ENCODE measurements around the gene PEX19.

Gene PEX19

GRCh38 chr1:160315359-160315758, 30.4 kb upstream of the PEX19 start:
- TF ChIP-seq, protein P1, sequence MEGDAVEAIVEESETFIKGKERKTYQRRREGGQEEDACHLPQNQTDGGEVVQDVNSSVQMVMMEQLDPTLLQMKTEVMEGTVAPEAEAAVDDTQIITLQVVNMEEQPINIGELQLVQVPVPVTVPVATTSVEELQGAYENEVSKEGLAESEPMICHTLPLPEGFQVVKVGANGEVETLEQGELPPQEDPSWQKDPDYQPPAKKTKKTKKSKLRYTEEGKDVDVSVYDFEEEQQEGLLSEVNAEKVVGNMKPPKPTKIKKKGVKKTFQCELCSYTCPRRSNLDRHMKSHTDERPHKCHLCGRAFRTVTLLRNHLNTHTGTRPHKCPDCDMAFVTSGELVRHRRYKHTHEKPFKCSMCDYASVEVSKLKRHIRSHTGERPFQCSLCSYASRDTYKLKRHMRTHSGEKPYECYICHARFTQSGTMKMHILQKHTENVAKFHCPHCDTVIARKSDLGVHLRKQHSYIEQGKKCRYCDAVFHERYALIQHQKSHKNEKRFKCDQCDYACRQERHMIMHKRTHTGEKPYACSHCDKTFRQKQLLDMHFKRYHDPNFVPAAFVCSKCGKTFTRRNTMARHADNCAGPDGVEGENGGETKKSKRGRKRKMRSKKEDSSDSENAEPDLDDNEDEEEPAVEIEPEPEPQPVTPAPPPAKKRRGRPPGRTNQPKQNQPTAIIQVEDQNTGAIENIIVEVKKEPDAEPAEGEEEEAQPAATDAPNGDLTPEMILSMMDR (IDR thresholded peaks at IDR 0.05; ENCODE audit: extremely low read depth, missing control alignments), result no peak
- no peak for DNase-seq (ENCODE audit: low spot score)

DNA sequence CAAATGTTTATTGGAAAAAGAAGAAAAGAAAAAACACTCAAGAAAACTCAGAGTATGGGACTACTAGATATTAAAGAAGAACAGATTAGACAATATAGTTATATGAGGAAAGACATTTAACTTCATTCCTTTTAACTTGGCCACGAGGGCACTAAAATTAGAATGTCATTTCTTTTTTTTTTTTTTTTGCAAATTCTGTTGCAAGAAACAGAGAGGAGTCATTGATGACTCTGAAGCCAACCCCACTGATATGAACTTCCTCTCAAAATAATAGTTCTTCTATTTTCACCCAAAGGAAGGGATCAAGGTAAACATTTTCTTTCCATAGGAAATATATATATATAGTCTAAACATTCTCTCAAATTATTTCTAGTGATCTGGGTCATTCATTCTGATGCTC, 24.6 kb upstream of the PEX19 start:
- no peak for DNase-seq (ENCODE audit: low spot score)
- TF ChIP-seq, protein P1 (IDR thresholded peaks at IDR 0.05; ENCODE audit: extremely low read depth, missing control alignments), result no peak

DNA sequence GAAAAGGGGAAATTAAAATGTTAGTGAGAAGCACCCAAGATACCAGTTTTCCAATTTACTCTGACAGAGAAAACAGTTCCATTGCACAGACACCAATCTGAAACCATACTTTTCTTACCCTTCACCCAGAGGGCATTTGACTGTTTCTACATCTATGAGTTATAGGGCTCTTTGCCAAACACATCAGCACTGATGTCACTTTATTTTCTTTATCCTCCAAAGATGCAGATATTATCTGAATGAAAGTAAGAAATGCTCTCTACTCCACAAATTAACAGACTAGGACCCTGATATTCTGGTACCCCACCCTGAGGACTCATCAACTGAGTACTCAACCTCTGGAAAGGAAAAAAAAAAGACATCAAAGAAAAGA, 24.2 kb upstream of the PEX19 start:
- DNase-seq (ENCODE audit: low spot score), result no peak
- TF ChIP-seq, protein P1 (IDR thresholded peaks at IDR 0.05; ENCODE audit: extremely low read depth, missing control alignments), result no peak

GRCh38 chr1:160308451-160309184, 23.7 kb upstream of the PEX19 start:
- no peak for DNase-seq (ENCODE audit: low spot score)

GRCh38 chr1:160307118-160307791, 22.3 kb upstream of the PEX19 start:
- no peak for DNase-seq (ENCODE audit: low spot score)
- TF ChIP-seq, protein P1 (IDR thresholded peaks at IDR 0.05; ENCODE audit: extremely low read depth, missing control alignments), result no peak

More at GRCh38 chr1:160308451-160309184, 23.7 kb upstream of the PEX19 start:
- TF ChIP-seq, protein P1 (IDR thresholded peaks at IDR 0.05; ENCODE audit: extremely low read depth, missing control alignments), result no peak

DNA sequence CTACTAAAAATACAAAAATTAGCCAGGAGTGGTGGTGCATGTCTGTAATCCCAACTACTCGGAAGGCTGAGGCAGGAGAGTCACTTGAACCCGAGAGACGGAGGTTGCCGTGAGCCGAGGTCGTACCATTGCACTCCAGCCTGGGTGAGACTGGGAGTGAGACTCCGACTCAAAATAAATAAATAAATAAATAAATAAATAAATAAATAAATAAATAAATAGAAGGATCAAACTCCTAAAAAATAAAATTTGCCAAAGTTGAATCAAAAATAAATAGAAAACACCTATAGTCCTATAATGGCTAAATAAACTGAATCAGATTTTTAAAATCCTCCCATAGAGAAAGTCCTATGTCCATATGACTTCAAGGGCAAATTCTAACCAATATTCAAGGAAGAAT, 15.2 kb upstream of the PEX19 start:
- TF ChIP-seq, protein P1 (IDR thresholded peaks at IDR 0.05; ENCODE audit: extremely low read depth, missing control alignments), result no peak
- DNase-seq (ENCODE audit: low spot score), result no peak

GRCh38 chr1:160296036-160296435, 11.1 kb upstream of the PEX19 start:
- DNase-seq (ENCODE audit: low spot score), result no peak
- TF ChIP-seq, protein P1 (IDR thresholded peaks at IDR 0.05; ENCODE audit: extremely low read depth, missing control alignments), result no peak
